Loucy (cell line): ENCODE data around the gene HDGF.

ENCODE experiments used
- H2AFZ ChIP-seq: fragments of 200-600 bp; sonication (generic); 2 replicates; pipeline ENCODE4 v1.6.0; 2016; ENCODE audit warnings: antibody characterized with exemption, mild to moderate bottlenecking, low read length, moderate library complexity
- H3F3A ChIP-seq: fragments of 200-600 bp; 2 replicates; pipeline ENCODE4 v1.6.0; 2016; ENCODE audit warnings: antibody characterized with exemption, low read depth, mild to moderate bottlenecking
- H3K27me3 ChIP-seq: fragments of 200-600 bp; sonication (generic); 2 replicates; pipeline ENCODE4 v1.6.1; 2014; ENCODE audit warnings: low read length, mild to moderate bottlenecking; ENCODE audit not compliant: insufficient read depth, poor library complexity, severe bottlenecking
- H3K36me3 ChIP-seq: fragments of 200-600 bp; sonication (generic); 2 replicates; pipeline ENCODE4 v1.6.1; 2016; ENCODE audit warnings: low read length; ENCODE audit not compliant: insufficient read depth
- H3K4me1 ChIP-seq: fragments of 200-600 bp; sonication (generic); 2 replicates; pipeline ENCODE4 v1.5.1; 2014; ENCODE audit warnings: low read length, mild to moderate bottlenecking; ENCODE audit not compliant: insufficient read depth, poor library complexity, severe bottlenecking
- H3K4me2 ChIP-seq: fragments of 200-600 bp; sonication (generic); 2 replicates; pipeline ENCODE4 v1.6.0; 2014; ENCODE audit warnings: antibody characterized with exemption, low read length, low read depth, mild to moderate bottlenecking; ENCODE audit not compliant: poor library complexity, severe bottlenecking
- H3K4me3 ChIP-seq: fragments of 200-600 bp; sonication (generic); 2 replicates; pipeline ENCODE4 v1.5.1; 2014; ENCODE audit warnings: low read length, mild to moderate bottlenecking, mixed read lengths; ENCODE audit not compliant: poor library complexity, severe bottlenecking
- H3K79me2 ChIP-seq: fragments of 200-600 bp; sonication (generic); 2 replicates; pipeline ENCODE4 v1.6.1; 2014; ENCODE audit warnings: low read length; ENCODE audit not compliant: insufficient read depth
- H3K9ac ChIP-seq: fragments of 200-600 bp; sonication (generic); 2 replicates; pipeline ENCODE4 v1.6.0; 2014; ENCODE audit warnings: mild to moderate bottlenecking, low read depth, low read length, moderate library complexity; ENCODE audit not compliant: poor library complexity, severe bottlenecking
- H3K9me2 ChIP-seq: fragments of 200-600 bp; sonication (generic); replicated peaks from 2 replicates; pipeline ENCODE4 v1.6.1; 2016; ENCODE audit warnings: low read depth, low read length, mixed read lengths
- H3K9me3 ChIP-seq: fragments of 200-600 bp; sonication (generic); 2 replicates; pipeline ENCODE4 v1.6.1; 2014; ENCODE audit warnings: mild to moderate bottlenecking, antibody characterized with exemption, low read length, low read depth; ENCODE audit not compliant: insufficient read depth
- H4K20me1 ChIP-seq: fragments of 200-600 bp; sonication (generic); 2 replicates; pipeline ENCODE4 v1.6.0; 2014; ENCODE audit warnings: antibody characterized with exemption, low read length, mild to moderate bottlenecking; ENCODE audit not compliant: insufficient read depth, poor library complexity, severe bottlenecking
- CTCF ChIP-seq: fragments of 200-600 bp; sonication (generic); conservative IDR thresholded peaks from 2 replicates; pipeline ENCODE4 v1.5.1; 2014; ENCODE audit warnings: mild to moderate bottlenecking, antibody characterized with exemption, low read length
- EZH2phosphoT487 ChIP-seq: fragments of 200-600 bp; IDR thresholded peaks from 2 replicates; pipeline ENCODE4 v1.6.1; 2018; ENCODE audit warnings: antibody characterized with exemption, mild to moderate bottlenecking, moderate library complexity, borderline replicate concordance

HDGF gene

GRCh38 chr1:156795787-156796186, 44.3 kb upstream of the HDGF start:
- Histone ChIP-seq H3K9ac (no peak overlapping the region), H3K9me3 (no peaks in the 10 kb centered on the region), H3K79me2 (no peaks in the 10 kb centered on the region), H3K4me1 (peaks cover 2% of the 10 kb centered on the region), H2AFZ (no peak overlapping the region), H3F3A (no peaks in the 10 kb centered on the region), H3K4me2 (no peak overlapping the region), H3K27me3 (no peaks in the 10 kb centered on the region), H3K4me3 (no peak overlapping the region), H3K36me3 (peaks cover 98% of the 10 kb centered on the region), H3K9me2 (no peaks in the 10 kb centered on the region), H4K20me1 (no peaks in the 10 kb centered on the region)
- no peak for TF ChIP-seq EZH2phosphoT487
- no peak for TF ChIP-seq CTCF

GRCh38 chr1:156795374-156795733, 43.9 kb upstream of the HDGF start:
- Histone ChIP-seq H3K79me2 (no peaks in the 10 kb centered on the region), H2AFZ (no peak overlapping the region), H3K4me3 (no peak overlapping the region), H3K4me1 (no peaks in the 10 kb centered on the region), H3K9me3 (no peaks in the 10 kb centered on the region), H3K27me3 (no peaks in the 10 kb centered on the region), H3K9ac (no peak overlapping the region), H4K20me1 (no peaks in the 10 kb centered on the region), H3K36me3 (peaks cover 97% of the 10 kb centered on the region), H3K4me2 (no peak overlapping the region), H3K9me2 (no peaks in the 10 kb centered on the region), H3F3A (no peaks in the 10 kb centered on the region)
- TF ChIP-seq EZH2phosphoT487 = no peak
- TF ChIP-seq CTCF = no peak

GRCh38 chr1:156794506-156795373, 43.3 kb upstream of the HDGF start:
- TF ChIP-seq EZH2phosphoT487 (no peak), CTCF (no peak)
- no peak overlapping the region for H3K9ac ChIP-seq
- H3K36me3 ChIP-seq = peaks cover 97% of the 10 kb centered on the region
- H3K4me1 ChIP-seq = no peaks in the 10 kb centered on the region
- H3K4me2 ChIP-seq = no peak overlapping the region
- no peak overlapping the region for H3K4me3 ChIP-seq
- no peaks in the 10 kb centered on the region for H3K27me3 ChIP-seq
- peaks cover 4% of the 10 kb centered on the region; the same call in 1 of the 2 replicates for H3K79me2 ChIP-seq
- no peaks in the 10 kb centered on the region for H4K20me1 ChIP-seq
- no peaks in the 10 kb centered on the region for H3K9me3 ChIP-seq
- H3K9me2 ChIP-seq = no peaks in the 10 kb centered on the region
- no peak overlapping the region for H2AFZ ChIP-seq
- H3F3A ChIP-seq = no peaks in the 10 kb centered on the region
